HEK293 (cell line): ENCODE measurements around the gene ERBB4.

Experiments used
- CTCF ChIA-PET: fragments of 350-600 bp; formaldehyde crosslinking; extraction: SDS; loops from one replicate; lab custom pipeline; 2021; ENCODE audit warnings: antibody characterized with exemption; lab: Yijun Ruan, JAX
- POLR2A ChIA-PET: fragments of 300-600 bp; formaldehyde crosslinking; extraction: SDS; loops from one replicate; lab custom pipeline; 2020; ENCODE audit warnings: antibody characterized with exemption, inconsistent platforms; lab: Yijun Ruan, JAX
- H3K27ac ChIP-seq: fragments of 200-500 bp; sonication (Bioruptor generic); 2 replicates; pipeline ENCODE4 v1.5.1; 2014; ENCODE audit warnings: low read depth, low read length, control low read depth, inconsistent platforms; ENCODE audit errors: extremely low read depth
- H3K36me3 ChIP-seq, 2 experiments: fragments of 200-500 bp in 1 of 2; sonication (Bioruptor generic) in 1 of 2; 1 replicate in 1 of 2; 2 replicates in 1 of 2; pipeline ENCODE4 v1.5.1; 2014 to 2017; ENCODE audit warnings: inconsistent platforms in 2 of 2, low read length in 2 of 2; ENCODE audit not compliant: control insufficient read depth in 2 of 2, insufficient read depth in 1 of 2
- H3K4me1 ChIP-seq: fragments of 200-500 bp; sonication (Bioruptor generic); 2 replicates; pipeline ENCODE4 v1.5.1; 2014; ENCODE audit warnings: mild to moderate bottlenecking, low read length, inconsistent platforms; ENCODE audit not compliant: control insufficient read depth, insufficient read depth
- H3K4me3 ChIP-seq: 2 replicates; pipeline ENCODE4 v1.5.1; 2011; ENCODE audit warnings: low read depth, mild to moderate bottlenecking, control low read depth, low read length, moderate library complexity
- H3K9me3 ChIP-seq: fragments of 200-500 bp; sonication (Bioruptor generic); 2 replicates; pipeline ENCODE4 v1.5.1; 2014; ENCODE audit warnings: low read depth, low read length, inconsistent platforms; ENCODE audit not compliant: control insufficient read depth, insufficient read depth
- BCL11B ChIP-seq: fragments of 450-650 bp; formaldehyde crosslinking; IDR thresholded peaks from 2 replicates; pipeline ENCODE4 v1.5.1; 2016; ENCODE audit warnings: low read depth, missing biosample characterization, missing genetic modification characterization
- GLI2 ChIP-seq: fragments of 450-650 bp; formaldehyde crosslinking; IDR thresholded peaks from 2 replicates; pipeline ENCODE4; 2017; ENCODE audit warnings: missing biosample characterization, missing genetic modification characterization, low read depth, borderline replicate concordance
- HIC1 ChIP-seq: fragments of 450-650 bp; formaldehyde crosslinking; IDR thresholded peaks from 2 replicates; pipeline ENCODE4 v1.5.1; 2016; ENCODE audit warnings: missing biosample characterization, missing genetic modification characterization
- KLF8 ChIP-seq: fragments of 450-650 bp; formaldehyde crosslinking; IDR thresholded peaks from 2 replicates; pipeline ENCODE4 v1.5.1; 2016; ENCODE audit warnings: missing biosample characterization, missing genetic modification characterization
- PRDM1 ChIP-seq: fragments of 450-650 bp; formaldehyde crosslinking; IDR thresholded peaks from 2 replicates; pipeline ENCODE4; 2016; ENCODE audit warnings: missing biosample characterization, missing genetic modification characterization
- SETDB1 ChIP-seq: IDR thresholded peaks from one replicate; pipeline ENCODE4 v1.6.1; 2017; ENCODE audit warnings: mild to moderate bottlenecking, low read length, moderate library complexity, mixed read lengths; ENCODE audit not compliant: insufficient read length
- ZBTB17 ChIP-seq: fragments of 450-650 bp; formaldehyde crosslinking; IDR thresholded peaks from 2 replicates; pipeline ENCODE4 v1.5.1; 2016; ENCODE audit warnings: missing biosample characterization, missing genetic modification characterization
- ZBTB48 ChIP-seq: fragments of 450-650 bp; formaldehyde crosslinking; IDR thresholded peaks from 2 replicates; pipeline ENCODE4 v1.5.1; 2016; ENCODE audit warnings: missing biosample characterization, missing genetic modification characterization
- ZNF132 ChIP-seq: fragments of 450-650 bp; formaldehyde crosslinking; IDR thresholded peaks from 2 replicates; pipeline ENCODE4 v1.5.1; 2017; ENCODE audit warnings: missing biosample characterization, missing genetic modification characterization, borderline replicate concordance
- ZNF184 ChIP-seq: fragments of 450-650 bp; IDR thresholded peaks from 2 replicates; pipeline ENCODE4 v1.5.1; 2018; ENCODE audit warnings: missing biosample characterization, mild to moderate bottlenecking, missing genetic modification characterization
- ZNF2 ChIP-seq: fragments of 450-650 bp; formaldehyde crosslinking; IDR thresholded peaks from 2 replicates; pipeline ENCODE4 v1.5.1; 2016; ENCODE audit warnings: missing biosample characterization, missing genetic modification characterization
- ZNF202 ChIP-seq: fragments of 450-650 bp; formaldehyde crosslinking; IDR thresholded peaks from 2 replicates; pipeline ENCODE4 v1.5.1; 2016; ENCODE audit warnings: missing biosample characterization, missing genetic modification characterization, borderline replicate concordance
- ZNF221 ChIP-seq: fragments of 450-650 bp; formaldehyde crosslinking; IDR thresholded peaks from 2 replicates; pipeline ENCODE4 v1.5.1; 2017; ENCODE audit warnings: missing biosample characterization, missing genetic modification characterization, borderline replicate concordance
- ZNF302 ChIP-seq: fragments of 450-650 bp; formaldehyde crosslinking; IDR thresholded peaks from 2 replicates; pipeline ENCODE4 v1.5.1; 2016; ENCODE audit warnings: missing biosample characterization, missing genetic modification characterization, low read depth
- ZNF335 ChIP-seq: fragments of 450-650 bp; formaldehyde crosslinking; conservative IDR thresholded peaks from 2 replicates; pipeline ENCODE4 v1.5.1; 2016; ENCODE audit warnings: missing biosample characterization, missing genetic modification characterization
- ZNF366 ChIP-seq: fragments of 450-650 bp; formaldehyde crosslinking; conservative IDR thresholded peaks from 2 replicates; pipeline ENCODE4 v1.5.1; 2016; ENCODE audit warnings: missing biosample characterization, missing genetic modification characterization
- ZNF391 ChIP-seq: fragments of 450-650 bp; formaldehyde crosslinking; IDR thresholded peaks from 2 replicates; pipeline ENCODE4 v1.5.1; 2016; ENCODE audit warnings: low read depth, missing biosample characterization, missing genetic modification characterization, borderline replicate concordance
- ZNF394 ChIP-seq: fragments of 450-650 bp; formaldehyde crosslinking; IDR thresholded peaks from 2 replicates; pipeline ENCODE4 v1.5.1; 2016; ENCODE audit warnings: missing biosample characterization, missing genetic modification characterization, mild to moderate bottlenecking, moderate library complexity, borderline replicate concordance
- ZNF416 ChIP-seq: fragments of 450-650 bp; formaldehyde crosslinking; IDR thresholded peaks from 2 replicates; pipeline ENCODE4 v1.5.1; 2016; ENCODE audit warnings: missing biosample characterization, missing genetic modification characterization
- ZNF423 ChIP-seq: fragments of 450-650 bp; formaldehyde crosslinking; IDR thresholded peaks from 2 replicates; pipeline ENCODE4 v1.5.1; 2016; ENCODE audit warnings: missing biosample characterization, missing genetic modification characterization
- ZNF521 ChIP-seq: fragments of 450-650 bp; formaldehyde crosslinking; IDR thresholded peaks from 2 replicates; pipeline ENCODE4 v1.5.1; 2017; ENCODE audit warnings: missing biosample characterization, mild to moderate bottlenecking, missing genetic modification characterization
- ZNF530 ChIP-seq: fragments of 450-650 bp; formaldehyde crosslinking; IDR thresholded peaks from 2 replicates; pipeline ENCODE4 v1.5.1; 2016; ENCODE audit warnings: low read depth, missing biosample characterization, missing genetic modification characterization
- ZNF549 ChIP-seq: fragments of 450-650 bp; IDR thresholded peaks from 2 replicates; pipeline ENCODE4 v1.5.1; 2018; ENCODE audit warnings: missing biosample characterization, missing genetic modification characterization, mild to moderate bottlenecking, inconsistent platforms, moderate library complexity
- ZNF585B ChIP-seq: fragments of 450-650 bp; formaldehyde crosslinking; IDR thresholded peaks from 2 replicates; pipeline ENCODE4 v1.5.1; 2016; ENCODE audit warnings: missing biosample characterization, missing genetic modification characterization
- ZNF596 ChIP-seq: fragments of 450-650 bp; IDR thresholded peaks from 2 replicates; pipeline ENCODE4 v1.5.0; 2018; ENCODE audit warnings: missing biosample characterization, mild to moderate bottlenecking, missing genetic modification characterization, moderate library complexity
- ZNF610 ChIP-seq: fragments of 450-650 bp; formaldehyde crosslinking; IDR thresholded peaks from 2 replicates; pipeline ENCODE4 v1.5.1; 2016; ENCODE audit warnings: missing biosample characterization, missing genetic modification characterization, borderline replicate concordance
- ZNF658 ChIP-seq: fragments of 450-650 bp; formaldehyde crosslinking; IDR thresholded peaks from 2 replicates; pipeline ENCODE4; 2016; ENCODE audit warnings: missing biosample characterization, missing genetic modification characterization
- ZNF843 ChIP-seq: fragments of 450-650 bp; formaldehyde crosslinking; IDR thresholded peaks from 2 replicates; pipeline ENCODE4 v1.5.1; 2016; ENCODE audit warnings: missing biosample characterization, missing genetic modification characterization

The ERBB4 gene

GRCh38 chr2:212037062-212037461 lies 501.5 kb downstream of the ERBB4 start:
- Histone ChIP-seq H3K9me3 (no peaks in the 10 kb centered on the region), H3K4me1 (peaks cover 29% of the 10 kb centered on the region), H3K4me3 (no peak overlapping the region), H3K27ac (no peak overlapping the region), H3K36me3 (no peaks in the 10 kb centered on the region)
- TF ChIP-seq ZNF184 (no peak), SETDB1 (no peak), ZNF394 (tag by site-specific recombination) (no peak), ZNF335 (tag by site-specific recombination) (no peak), ZBTB17 (tag by site-specific recombination) (peak; percentile 34), KLF8 (no peak), ZNF2 (no peak), ZNF521 (tag by site-specific recombination) (no peak), ZNF366 (tag by site-specific recombination) (no peak), ZNF530 (no peak), ZNF423 (no peak), PRDM1 (tag by site-specific recombination) (peak; percentile 24; the same call in 1 of the 2 replicates), ZNF132 (tag by site-specific recombination) (no peak), ZNF658 (tag by site-specific recombination) (no peak), ZNF202 (tag by site-specific recombination) (no peak), BCL11B (tag by site-specific recombination) (no peak)
- POLR2A ChIA-PET = no interaction called here
- CTCF ChIA-PET = interaction anchor here (0.6 kb wide), 1 partner anchor 59 kb away, joined by 3 read pairs; no protein-coding TSS in a partner anchor

- Histone ChIP-seq H3K36me3 (no peaks in the 10 kb centered on the region), H3K9me3 (no peaks in the 10 kb centered on the region), H3K4me1 (peaks cover 20% of the 10 kb centered on the region), H3K27ac (no peak overlapping the region), H3K4me3 (no peak overlapping the region)
- TF ChIP-seq ZBTB48 (tag by site-specific recombination) = no peak
- TF ChIP-seq ZNF610 (tag by site-specific recombination) = no peak
- no peak for TF ChIP-seq ZNF302 (tag by site-specific recombination)
- no peak for TF ChIP-seq GLI2 (tag by site-specific recombination)
- no peak for TF ChIP-seq ZNF843 (tag by site-specific recombination)
- no peak for TF ChIP-seq ZNF416 (tag by site-specific recombination)
- no peak for TF ChIP-seq HIC1 (tag by site-specific recombination)
- TF ChIP-seq ZNF596 = no peak
- no peak for TF ChIP-seq ZNF585B (tag by site-specific recombination)
- TF ChIP-seq ZNF221 (tag by site-specific recombination) = no peak
- TF ChIP-seq ZNF549 (tag by site-specific recombination) = no peak
- TF ChIP-seq ZNF391 (tag by site-specific recombination) = no peak
- POLR2A ChIA-PET = no interaction called here
- CTCF ChIA-PET = interaction anchor here (1.4 kb wide), 1 partner anchor 215 kb away, joined by 3 read pairs; no protein-coding TSS in a partner anchor
Measured at GRCh38 chr2:212034841-212035585, 503.6 kb downstream of the ERBB4 start.
